ENCODE measurements around the gene NCF1. TPM values are rescaled to one million over a fixed set of nuclear protein-coding genes. Genes with fewer than 3 reads are reported as not detected.
"Not testable (repeated sequence)": the region's sequence is repeated elsewhere in the genome, so short reads cannot be mapped to it uniquely, and the experiment has no call there.

Gene NCF1
- total RNA-seq, 1 donor: 2.2 TPM

DNA sequence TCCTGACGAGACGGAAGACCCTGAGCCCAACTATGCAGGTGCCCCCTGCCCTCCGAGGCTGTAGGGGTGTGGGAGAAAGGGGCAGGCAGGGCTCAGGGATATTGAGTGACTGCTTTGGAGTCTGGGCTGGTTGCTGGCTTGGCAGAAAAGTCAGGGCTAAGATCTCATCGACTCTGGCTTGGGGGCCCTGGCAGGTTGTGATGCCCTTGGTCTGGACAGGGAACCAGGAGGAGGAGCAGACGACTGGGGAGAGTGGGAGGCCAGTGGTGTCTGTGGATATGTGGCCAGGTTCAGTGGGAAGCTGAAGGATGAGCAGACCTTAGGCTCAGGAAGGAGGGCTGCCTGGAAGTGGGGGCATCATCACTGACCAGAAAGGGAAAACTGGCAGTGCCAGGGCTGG, 9.8 kb downstream of the NCF1 start:
- DNase-seq (ENCODE audit: low read depth in 2 of 3, low spot score in 2 of 3): not testable (repeated sequence)

DNA sequence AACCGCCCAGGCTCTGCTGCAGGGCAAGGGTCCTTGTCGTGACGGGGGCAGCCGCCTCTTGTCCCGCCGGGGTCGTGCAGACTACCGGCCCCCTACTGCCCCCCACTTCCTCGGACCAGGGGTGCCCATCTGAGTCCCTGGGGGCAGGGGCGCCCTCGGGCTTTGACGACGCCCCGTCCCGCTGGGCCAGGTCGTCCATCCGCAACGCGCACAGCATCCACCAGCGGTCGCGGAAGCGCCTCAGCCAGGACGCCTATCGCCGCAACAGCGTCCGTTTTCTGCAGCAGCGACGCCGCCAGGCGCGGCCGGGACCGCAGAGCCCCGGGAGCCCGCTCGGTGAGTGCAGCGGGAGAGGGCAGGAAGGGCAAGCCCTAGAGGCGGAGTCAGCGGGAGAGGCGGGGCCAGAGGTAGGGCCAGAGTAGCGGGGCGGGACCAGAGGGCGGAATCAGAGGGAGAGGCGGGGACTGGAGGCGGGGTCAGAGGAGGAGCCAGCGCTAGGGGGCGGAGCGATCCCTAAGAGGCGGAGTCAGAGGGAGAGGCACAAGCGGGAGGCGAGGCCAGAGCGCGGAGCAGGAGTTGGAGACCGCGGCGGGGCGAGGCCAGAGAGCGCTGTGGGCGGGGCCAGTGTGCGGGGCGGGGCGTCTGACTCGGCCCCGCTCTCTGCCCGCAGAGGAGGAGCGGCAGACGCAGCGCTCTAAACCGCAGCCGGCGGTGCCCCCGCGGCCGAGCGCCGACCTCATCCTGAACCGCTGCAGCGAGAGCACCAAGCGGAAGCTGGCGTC, 14.7 kb downstream of the NCF1 start:
- peak; percentile 59 to 86 (median 75) for DNase-seq (ENCODE audit: low read depth in 2 of 3, low spot score in 2 of 3)

- DNase-seq (ENCODE audit: low read depth in 2 of 3, low spot score in 2 of 3): not testable (repeated sequence)
Observed at GRCh38 chr7:74789200-74789736, 15.5 kb downstream of the NCF1 start.

DNA sequence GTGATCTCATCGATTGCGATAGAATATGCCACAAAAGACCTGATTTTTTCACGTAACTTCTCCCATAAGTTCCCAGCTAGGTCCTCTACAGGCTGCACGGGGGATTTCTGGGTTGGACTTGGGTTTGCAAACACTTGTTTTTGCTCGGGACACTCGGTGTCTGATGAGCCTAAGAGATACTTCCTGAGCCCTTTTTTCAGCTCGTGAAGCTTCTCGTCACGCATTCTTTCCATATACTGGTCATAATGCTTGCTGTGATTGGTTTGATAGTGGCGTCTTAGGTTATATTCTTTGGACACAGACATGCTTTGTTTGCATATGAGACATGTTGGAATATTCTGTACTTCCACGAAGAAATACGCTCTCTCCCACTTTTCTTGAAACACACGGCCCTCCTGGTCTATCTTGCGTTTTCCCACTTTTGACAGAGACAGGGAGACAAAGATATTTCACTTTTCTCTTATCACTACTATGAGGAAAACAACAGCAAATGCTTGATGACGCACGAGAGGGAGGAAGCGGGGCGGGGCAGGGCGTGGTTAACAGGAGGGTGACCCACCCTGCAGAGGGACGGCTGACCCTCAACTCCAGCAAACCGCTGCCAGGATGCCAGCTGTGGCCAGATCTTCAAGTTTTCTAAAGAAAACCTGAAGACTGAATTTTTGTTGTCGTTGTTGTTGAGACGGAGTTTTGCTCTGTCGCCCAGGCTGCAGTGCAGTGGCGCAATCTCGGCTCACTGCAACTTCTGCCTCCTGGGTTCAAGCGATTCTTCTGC, 24.2 kb downstream of the NCF1 start:
- DNase-seq (ENCODE audit: low read depth in 2 of 3, low spot score in 2 of 3): not testable (repeated sequence)

- not testable (repeated sequence) for DNase-seq (ENCODE audit: low read depth in 2 of 3, low spot score in 2 of 3)
Observed at GRCh38 chr7:74798644-74799043, 24.8 kb downstream of the NCF1 start.

- DNase-seq (ENCODE audit: low read depth in 2 of 3, low spot score in 2 of 3): not testable (repeated sequence)
Observed at GRCh38 chr7:74815882-74816281, 42.1 kb downstream of the NCF1 start.

DNA sequence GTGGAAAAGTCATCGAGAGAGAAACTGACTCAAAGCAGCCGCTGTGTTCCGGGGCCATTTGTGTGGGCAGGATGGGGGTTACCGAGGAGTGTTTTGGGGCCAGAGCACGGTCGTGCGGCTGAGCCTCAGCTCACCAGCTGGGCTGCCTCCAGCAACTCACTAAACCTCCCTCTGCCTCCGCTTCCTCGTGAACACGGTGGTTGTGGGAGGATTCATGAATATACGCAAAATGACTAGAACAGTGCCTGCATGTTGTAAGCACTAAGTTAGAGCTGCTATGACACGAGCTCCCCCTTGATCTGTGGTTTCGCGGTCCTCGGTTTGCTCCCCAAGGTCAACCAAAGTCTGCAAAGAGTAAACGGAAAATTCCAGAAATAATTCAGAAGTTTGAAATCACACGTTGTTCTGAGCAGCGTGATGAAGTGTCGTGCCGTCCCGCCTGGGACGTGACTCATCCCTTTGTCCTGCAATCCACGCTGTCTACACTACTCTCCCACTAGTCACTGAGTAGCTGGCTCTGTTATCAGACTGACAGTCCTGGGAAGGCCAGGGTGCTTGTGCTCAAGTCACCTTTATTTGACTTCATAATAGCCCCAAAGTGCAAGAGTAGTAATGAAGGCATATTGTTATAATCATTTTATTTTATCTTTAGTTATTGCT, 46.5 kb downstream of the NCF1 start:
- DNase-seq (ENCODE audit: low read depth in 2 of 3, low spot score in 2 of 3): not testable (repeated sequence)

DNA sequence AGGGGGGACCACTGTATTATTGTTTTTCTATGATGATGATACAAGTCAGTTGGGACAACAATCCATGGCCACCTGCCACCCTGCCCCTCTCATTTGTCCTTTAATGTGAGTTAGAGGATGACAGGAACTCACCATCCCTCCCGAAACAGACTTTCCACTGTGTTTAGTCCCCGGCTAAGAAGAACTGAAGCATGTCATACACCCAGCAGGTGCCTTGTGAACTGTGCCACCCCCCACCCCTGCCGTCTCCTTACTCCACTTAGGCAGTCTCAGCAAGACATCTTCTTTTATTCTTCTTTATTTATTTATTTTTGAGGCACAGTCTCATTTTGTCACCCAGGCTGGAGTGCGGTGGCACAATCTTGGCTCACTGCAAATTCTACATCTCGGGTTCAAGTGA, 47.4 kb downstream of the NCF1 start:
- not testable (repeated sequence) for DNase-seq (ENCODE audit: low read depth in 2 of 3, low spot score in 2 of 3)

GRCh38 chr7:74829959-74830358, 56.1 kb downstream of the NCF1 start:
- DNase-seq (ENCODE audit: low read depth in 2 of 3, low spot score in 2 of 3): not testable (repeated sequence)

DNA sequence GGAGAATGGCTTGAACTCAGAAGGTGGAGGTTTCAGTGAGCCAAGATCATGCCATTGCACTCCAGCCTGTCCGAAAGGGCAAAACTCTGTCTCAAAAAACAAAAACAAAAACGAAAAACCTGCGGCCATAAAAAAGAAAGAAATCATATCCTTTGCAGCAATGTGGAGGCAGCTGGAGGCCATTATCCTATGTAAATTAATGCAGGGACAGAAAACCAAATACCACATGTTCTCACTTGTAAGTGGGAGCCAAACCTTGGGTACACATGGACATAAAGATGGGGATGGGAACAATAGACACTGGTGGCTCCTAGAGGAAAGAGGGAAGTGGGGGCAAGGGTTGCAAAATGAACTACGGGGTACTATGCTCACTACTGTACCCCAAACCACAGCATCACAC, 56.6 kb downstream of the NCF1 start:
- DNase-seq (ENCODE audit: low read depth in 2 of 3, low spot score in 2 of 3): not testable (repeated sequence)

Other genes starting within 250 kb of the NCF1 start
- 67.9 TPM for gene GTF2I, start 116.3 kb upstream of the NCF1 start, total RNA-seq
- 7.3 TPM for gene GTF2IRD2, start 77.6 kb downstream of the NCF1 start, total RNA-seq
- 25.3 TPM for gene CASTOR2, start 190.7 kb downstream of the NCF1 start, total RNA-seq

All from hematopoietic multipotent progenitor cell (in vitro differentiated cells).